ENCODE measurements around the gene CDKAL1.
A peak's percentile ranks its signal among the peaks of the same experiment; 100 is the strongest.

CDKAL1 gene

GRCh38 chr6:21001736-21002135, 467.5 kb downstream of the CDKAL1 start:
- TF ChIP-seq ZNF565 (CRISPR knock-in tag; conservative IDR thresholded peaks at IDR 0.05; ENCODE audit: low read depth) (no peak), TCF4 (CRISPR knock-in tag; IDR thresholded peaks at IDR 0.05; ENCODE audit: borderline replicate concordance) (no peak), ESRRG (CRISPR knock-in tag; IDR thresholded peaks at IDR 0.05) (no peak), ARNTL (CRISPR knock-in tag; IDR thresholded peaks at IDR 0.05; ENCODE audit: borderline replicate concordance, low read depth) (no peak), GLIS3 (CRISPR knock-in tag; IDR thresholded peaks at IDR 0.05) (no peak), PPARA (CRISPR knock-in tag; IDR thresholded peaks at IDR 0.05; ENCODE audit: borderline replicate concordance) (no peak), OSR1 (CRISPR knock-in tag; IDR thresholded peaks at IDR 0.05) (no peak), RARB (CRISPR knock-in tag; IDR thresholded peaks at IDR 0.05) (no peak), CSDC2 (CRISPR knock-in tag; IDR thresholded peaks at IDR 0.05) (no peak)
- TF ChIP-seq, protein P1, sequence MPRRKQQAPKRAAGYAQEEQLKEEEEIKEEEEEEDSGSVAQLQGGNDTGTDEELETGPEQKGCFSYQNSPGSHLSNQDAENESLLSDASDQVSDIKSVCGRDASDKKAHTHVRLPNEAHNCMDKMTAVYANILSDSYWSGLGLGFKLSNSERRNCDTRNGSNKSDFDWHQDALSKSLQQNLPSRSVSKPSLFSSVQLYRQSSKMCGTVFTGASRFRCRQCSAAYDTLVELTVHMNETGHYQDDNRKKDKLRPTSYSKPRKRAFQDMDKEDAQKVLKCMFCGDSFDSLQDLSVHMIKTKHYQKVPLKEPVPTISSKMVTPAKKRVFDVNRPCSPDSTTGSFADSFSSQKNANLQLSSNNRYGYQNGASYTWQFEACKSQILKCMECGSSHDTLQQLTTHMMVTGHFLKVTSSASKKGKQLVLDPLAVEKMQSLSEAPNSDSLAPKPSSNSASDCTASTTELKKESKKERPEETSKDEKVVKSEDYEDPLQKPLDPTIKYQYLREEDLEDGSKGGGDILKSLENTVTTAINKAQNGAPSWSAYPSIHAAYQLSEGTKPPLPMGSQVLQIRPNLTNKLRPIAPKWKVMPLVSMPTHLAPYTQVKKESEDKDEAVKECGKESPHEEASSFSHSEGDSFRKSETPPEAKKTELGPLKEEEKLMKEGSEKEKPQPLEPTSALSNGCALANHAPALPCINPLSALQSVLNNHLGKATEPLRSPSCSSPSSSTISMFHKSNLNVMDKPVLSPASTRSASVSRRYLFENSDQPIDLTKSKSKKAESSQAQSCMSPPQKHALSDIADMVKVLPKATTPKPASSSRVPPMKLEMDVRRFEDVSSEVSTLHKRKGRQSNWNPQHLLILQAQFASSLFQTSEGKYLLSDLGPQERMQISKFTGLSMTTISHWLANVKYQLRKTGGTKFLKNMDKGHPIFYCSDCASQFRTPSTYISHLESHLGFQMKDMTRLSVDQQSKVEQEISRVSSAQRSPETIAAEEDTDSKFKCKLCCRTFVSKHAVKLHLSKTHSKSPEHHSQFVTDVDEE (CRISPR knock-in tag; IDR thresholded peaks at IDR 0.05), result no peak
- TF ChIP-seq, protein P2, sequence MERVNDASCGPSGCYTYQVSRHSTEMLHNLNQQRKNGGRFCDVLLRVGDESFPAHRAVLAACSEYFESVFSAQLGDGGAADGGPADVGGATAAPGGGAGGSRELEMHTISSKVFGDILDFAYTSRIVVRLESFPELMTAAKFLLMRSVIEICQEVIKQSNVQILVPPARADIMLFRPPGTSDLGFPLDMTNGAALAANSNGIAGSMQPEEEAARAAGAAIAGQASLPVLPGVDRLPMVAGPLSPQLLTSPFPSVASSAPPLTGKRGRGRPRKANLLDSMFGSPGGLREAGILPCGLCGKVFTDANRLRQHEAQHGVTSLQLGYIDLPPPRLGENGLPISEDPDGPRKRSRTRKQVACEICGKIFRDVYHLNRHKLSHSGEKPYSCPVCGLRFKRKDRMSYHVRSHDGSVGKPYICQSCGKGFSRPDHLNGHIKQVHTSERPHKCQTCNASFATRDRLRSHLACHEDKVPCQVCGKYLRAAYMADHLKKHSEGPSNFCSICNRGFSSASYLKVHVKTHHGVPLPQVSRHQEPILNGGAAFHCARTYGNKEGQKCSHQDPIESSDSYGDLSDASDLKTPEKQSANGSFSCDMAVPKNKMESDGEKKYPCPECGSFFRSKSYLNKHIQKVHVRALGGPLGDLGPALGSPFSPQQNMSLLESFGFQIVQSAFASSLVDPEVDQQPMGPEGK (CRISPR knock-in tag; IDR thresholded peaks at IDR 0.05; ENCODE audit: borderline replicate concordance), result no peak
- TF ChIP-seq, protein P3, sequence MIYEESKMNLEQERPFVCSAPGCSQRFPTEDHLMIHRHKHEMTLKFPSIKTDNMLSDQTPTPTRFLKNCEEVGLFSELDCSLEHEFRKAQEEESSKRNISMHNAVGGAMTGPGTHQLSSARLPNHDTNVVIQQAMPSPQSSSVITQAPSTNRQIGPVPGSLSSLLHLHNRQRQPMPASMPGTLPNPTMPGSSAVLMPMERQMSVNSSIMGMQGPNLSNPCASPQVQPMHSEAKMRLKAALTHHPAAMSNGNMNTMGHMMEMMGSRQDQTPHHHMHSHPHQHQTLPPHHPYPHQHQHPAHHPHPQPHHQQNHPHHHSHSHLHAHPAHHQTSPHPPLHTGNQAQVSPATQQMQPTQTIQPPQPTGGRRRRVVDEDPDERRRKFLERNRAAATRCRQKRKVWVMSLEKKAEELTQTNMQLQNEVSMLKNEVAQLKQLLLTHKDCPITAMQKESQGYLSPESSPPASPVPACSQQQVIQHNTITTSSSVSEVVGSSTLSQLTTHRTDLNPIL (CRISPR knock-in tag; IDR thresholded peaks at IDR 0.05; ENCODE audit: low read depth), result no peak
- no peak for ATAC-seq

GRCh38 chr6:21003780-21004541, 469.7 kb downstream of the CDKAL1 start:
- peak; percentile 62 for ATAC-seq
- TF ChIP-seq ZC3H10 (CRISPR knock-in tag; IDR thresholded peaks at IDR 0.05) (no peak), PPARA (CRISPR knock-in tag; IDR thresholded peaks at IDR 0.05; ENCODE audit: borderline replicate concordance) (no peak), TCF4 (CRISPR knock-in tag; IDR thresholded peaks at IDR 0.05; ENCODE audit: borderline replicate concordance) (peak; percentile 95), ISL1 (CRISPR knock-in tag; IDR thresholded peaks at IDR 0.05) (peak; percentile 41; the same call in 1 of the 2 replicates)
- TF ChIP-seq, protein P3 (CRISPR knock-in tag; IDR thresholded peaks at IDR 0.05; ENCODE audit: low read depth), result 0 out of 2 replicates have a peak, but pooled peaks have one; percentile 21
- TF ChIP-seq, protein P1 (CRISPR knock-in tag; IDR thresholded peaks at IDR 0.05), result peak; percentile 64; the same call in 1 of the 2 replicates

- TF ChIP-seq ZFP3 (CRISPR knock-in tag; IDR thresholded peaks at IDR 0.05), result 0 out of 2 replicates have a peak, but pooled peaks have one; percentile 24
- TF ChIP-seq, protein P1 (CRISPR knock-in tag; IDR thresholded peaks at IDR 0.05), result 0 out of 2 replicates have a peak, but pooled peaks have one; percentile 64
- no peak for TF ChIP-seq CSRNP3 (CRISPR knock-in tag; IDR thresholded peaks at IDR 0.05)
- TF ChIP-seq ISL1 (CRISPR knock-in tag; IDR thresholded peaks at IDR 0.05), result peak; percentile 55
- ATAC-seq, result peak; percentile 92
These were observed 471.7 kb downstream of the CDKAL1 start for GRCh38 chr6:21005816-21006570.

All from SK-N-SH treated with all-trans-retinoic acid at 6 μM for 48 hours (cell line).